ENCODE results near the gene PPP1R12C. TPM values are rescaled to one million over a fixed set of nuclear protein-coding genes. Genes with fewer than 3 reads are reported as not detected.
"Not testable (repeated sequence)": the region's sequence is repeated elsewhere in the genome, so short reads cannot be mapped to it uniquely, and the experiment has no call there.

Gene PPP1R12C
- total RNA-seq, 3 donors from 2014 or later, result 68.3 to 148 (median 91.7) TPM

- intact Hi-C loops (cut with DNase I; ENCODE audit: low total_unique reads), result no loop called here
- peak within 1 kb of the TSS in 1 of 3 donors; percentile 52 for H3K4me3 ChIP-seq
- H3K36me3 ChIP-seq, result no peaks in the 10 kb centered on the region
- DNase-seq (ENCODE audit: low spot score in 2 of 2), result no peak
- peaks cover 8 to 60% of the 10 kb centered on the region in 2 donors for H3K27me3 ChIP-seq
- no peaks in the 10 kb centered on the region for H3K9me3 ChIP-seq
- no peak within 1 kb of the TSS for H3K27ac ChIP-seq
- no peaks in the 10 kb centered on the region for H3K4me1 ChIP-seq
- no peak for TF ChIP-seq CTCF (IDR thresholded peaks at IDR 0.05)
- no peak for TF ChIP-seq POLR2A (IDR thresholded peaks at IDR 0.05)
- TF ChIP-seq POLR2AphosphoS5 (IDR thresholded peaks at IDR 0.05), result no peak
These were observed 39.8 kb upstream of the PPP1R12C start, which contains the start of gene TNNI3 for GRCh38 chr19:55157064-55157908. TSS of gene TNNI3 (minus strand) at chr19:55157732. CDS start at chr19:55157589, 143 bp downstream.

- H3K36me3 ChIP-seq, result no peaks in the 10 kb centered on the region
- no peaks in the 10 kb centered on the region for H3K9me3 ChIP-seq
- intact Hi-C loops (cut with DNase I; ENCODE audit: low total_unique reads), result no loop called here
- no peaks in the 10 kb centered on the region for H3K4me1 ChIP-seq
- H3K27ac ChIP-seq, result no peak overlapping the region
- TF ChIP-seq POLR2AphosphoS5 (IDR thresholded peaks at IDR 0.05) (no peak), POLR2A (IDR thresholded peaks at IDR 0.05) (no peak), CTCF (IDR thresholded peaks at IDR 0.05) (no peak)
- peak overlapping the region in 2 of 3 donors; percentile 12 to 52 for H3K4me3 ChIP-seq
- H3K27me3 ChIP-seq, result peaks cover 2 to 55% of the 10 kb centered on the region in 2 donors
- no peak for DNase-seq (ENCODE audit: low spot score in 2 of 2)
These were observed 39.0 kb upstream of the PPP1R12C start for GRCh38 chr19:55156202-55157063.

- DNase-seq (ENCODE audit: low spot score in 2 of 2); H3K4me1 ChIP-seq; intact Hi-C loops (cut with DNase I; ENCODE audit: low total_unique reads); H3K27ac ChIP-seq; H3K9me3 ChIP-seq; H3K36me3 ChIP-seq: not testable (repeated sequence)
- H3K27me3 ChIP-seq, result peaks cover 0 to 50% of the 10 kb centered on the region in 2 donors
- peak overlapping the region in 2 of 3 donors; percentile 12 to 52 for H3K4me3 ChIP-seq
These were observed 38.3 kb upstream of the PPP1R12C start for GRCh38 chr19:55155784-55156183.

- no peak for DNase-seq (ENCODE audit: low spot score in 2 of 2)
- Histone ChIP-seq H3K9me3 (no peaks in the 10 kb centered on the region), H3K27me3 (peaks cover 0 to 54% of the 10 kb centered on the region in 2 donors), H3K27ac (no peak overlapping the region), H3K36me3 (no peaks in the 10 kb centered on the region), H3K4me1 (no peaks in the 10 kb centered on the region), H3K4me3 (no peak overlapping the region)
- TF ChIP-seq CTCF (IDR thresholded peaks at IDR 0.05), result no peak
- no peak for TF ChIP-seq POLR2A (IDR thresholded peaks at IDR 0.05)
- no peak for TF ChIP-seq POLR2AphosphoS5 (IDR thresholded peaks at IDR 0.05)
- intact Hi-C loops (cut with DNase I; ENCODE audit: low total_unique reads), result no loop called here
These were observed 36.3 kb upstream of the PPP1R12C start for GRCh38 chr19:55153652-55154264.

- no peak for DNase-seq (ENCODE audit: low spot score in 2 of 2)
- H3K9me3 ChIP-seq, result no peaks in the 10 kb centered on the region
These were observed 34.6 kb upstream of the PPP1R12C start for GRCh38 chr19:55152017-55152416.

More at GRCh38 chr19:55152017-55152416, 34.6 kb upstream of the PPP1R12C start:
- TF ChIP-seq POLR2A (IDR thresholded peaks at IDR 0.05), result no peak
- no peak for TF ChIP-seq CTCF (IDR thresholded peaks at IDR 0.05)
- no peak for TF ChIP-seq POLR2AphosphoS5 (IDR thresholded peaks at IDR 0.05)
- Histone ChIP-seq H3K27ac (no peak overlapping the region), H3K36me3 (no peaks in the 10 kb centered on the region), H3K4me1 (no peaks in the 10 kb centered on the region), H3K4me3 (no peak overlapping the region), H3K27me3 (peaks cover 0 to 54% of the 10 kb centered on the region in 2 donors)
- intact Hi-C loops (cut with DNase I; ENCODE audit: low total_unique reads), result no loop called here

Measured in breast epithelium (tissue), 4 donors.